SK-N-SH (cell line): ENCODE measurements around the gene CRYZL1. TPM values are rescaled to one million over a fixed set of nuclear protein-coding genes. Genes with fewer than 3 reads are reported as not detected.

ENCODE experiments used
- CTCF ChIA-PET: fragments of 300-600, 350-600 bp; formaldehyde crosslinking; extraction: SDS; loops from one replicate; lab custom pipeline; 2021; lab: Yijun Ruan, JAX
- POLR2A ChIA-PET: fragments of 350-600 bp; sonication (Branson Sonifier 250); formaldehyde crosslinking; extraction: SDS; loops from one replicate; lab custom pipeline; 2020; ENCODE audit warnings: antibody characterized with exemption, inconsistent platforms; lab: Yijun Ruan, JAX
- DNase-seq: peaks from one replicate; pipeline ENCODE4 v3.0.0; 2012
- H2AFZ ChIP-seq: fragments of 200-600 bp; sonication (generic); 2 replicates; pipeline ENCODE4 v1.8.1; 2016; ENCODE audit warnings: antibody characterized with exemption, mild to moderate bottlenecking, low read depth
- H3F3A ChIP-seq: fragments of 200-600 bp; sonication (generic); replicated peaks from 2 replicates; pipeline ENCODE3; 2016; ENCODE audit warnings: antibody characterized with exemption, mild to moderate bottlenecking; ENCODE audit not compliant: insufficient read depth
- H3K27ac ChIP-seq, 2 experiments: fragments of 200-500 bp in 1 of 2; fragments of 200-600 bp in 1 of 2; sonication (Bioruptor generic) in 1 of 2; sonication (generic), shearing (Covaris generic) in 1 of 2; 2 replicates each; pipeline versions ENCODE4 v1.5.1 to v1.6.1; 2014 to 2016; ENCODE audit warnings: low read depth in 2 of 2, inconsistent platforms in 1 of 2, low read length in 1 of 2, mild to moderate bottlenecking in 1 of 2, mixed read lengths in 1 of 2
- H3K27me3 ChIP-seq: fragments of 200-600 bp; sonication (generic), shearing (Covaris generic); 2 replicates; pipeline ENCODE4 v1.6.1; 2016; ENCODE audit warnings: mixed run types; ENCODE audit not compliant: insufficient read depth
- H3K36me3 ChIP-seq, 2 experiments: fragments of 200-500 bp in 1 of 2; fragments of 200-600 bp in 1 of 2; sonication (Bioruptor generic) in 1 of 2; sonication (generic) in 1 of 2; replicated peaks in 1 of 2; 2 replicates each; pipeline versions ENCODE3 to v1.5.1; 2014 to 2016; ENCODE audit warnings: low read length in 1 of 2, mild to moderate bottlenecking in 1 of 2; ENCODE audit not compliant: insufficient read depth in 2 of 2, control insufficient read depth in 1 of 2
- H3K4me1 ChIP-seq, 2 experiments: fragments of 200-500 bp in 1 of 2; fragments of 200-600 bp in 1 of 2; sonication (Bioruptor generic) in 1 of 2; sonication (generic), shearing (Covaris generic) in 1 of 2; 2 replicates each; pipeline versions ENCODE4 v1.5.1 to v1.6.1; 2014 to 2016; ENCODE audit warnings: low read depth in 1 of 2, low read length in 1 of 2, mixed run types in 1 of 2; ENCODE audit not compliant: insufficient read depth in 2 of 2, control insufficient read depth in 1 of 2
- H3K4me2 ChIP-seq: fragments of 200-600 bp; sonication (generic), shearing (Covaris generic); 2 replicates; pipeline ENCODE4 v1.6.1; 2017; ENCODE audit warnings: mixed run types
- H3K4me3 ChIP-seq, 2 experiments: fragments of 200-500 bp in 1 of 2; fragments of 200-600 bp in 1 of 2; sonication (Bioruptor generic) in 1 of 2; sonication (generic), shearing (Covaris generic) in 1 of 2; 2 replicates each; pipeline versions ENCODE4 v1.5.1 to v1.8.1; 2014 to 2016; ENCODE audit warnings: low read depth in 2 of 2, inconsistent platforms in 1 of 2, low read length in 1 of 2, mild to moderate bottlenecking in 1 of 2, mixed read lengths in 1 of 2, moderate library complexity in 1 of 2
- H3K79me2 ChIP-seq: fragments of 200-600 bp; sonication (generic); 2 replicates; pipeline ENCODE4 v1.8.1; 2017; ENCODE audit warnings: mild to moderate bottlenecking; ENCODE audit not compliant: insufficient read depth
- H3K9ac ChIP-seq: fragments of 200-600 bp; sonication (generic); 2 replicates; pipeline ENCODE4 v1.6.1; 2017; ENCODE audit warnings: mixed run types
- H3K9me2 ChIP-seq: fragments of 200-600 bp; sonication (generic); 2 replicates; pipeline ENCODE4 v1.6.1; 2017; ENCODE audit warnings: mixed run types
- H3K9me3 ChIP-seq: fragments of 200-600 bp; sonication (generic); 2 replicates; pipeline ENCODE4 v1.6.1; 2017; ENCODE audit warnings: mixed run types, mild to moderate bottlenecking, moderate library complexity
- H4K20me1 ChIP-seq: fragments of 200-600 bp; sonication (generic); 2 replicates; pipeline ENCODE4 v1.6.1; 2017; ENCODE audit warnings: mild to moderate bottlenecking, mixed run types; ENCODE audit not compliant: insufficient read depth
- CHD2 ChIP-seq: fragments of 150-350 bp; IDR thresholded peaks from 2 replicates; pipeline ENCODE4 v1.6.1; 2018; ENCODE audit warnings: low read length; ENCODE audit not compliant: partially characterized antibody
- FOXJ3 ChIP-seq: sonication (generic); formaldehyde crosslinking; IDR thresholded peaks from 2 replicates; pipeline ENCODE4 v1.5.1; 2020; ENCODE audit warnings: mild to moderate bottlenecking, missing genetic modification reagents
- NRF1 ChIP-seq: IDR thresholded peaks from 2 replicates; pipeline ENCODE4 v1.6.1; 2012; ENCODE audit warnings: low read depth, mild to moderate bottlenecking, low read length
- RAD21 ChIP-seq: IDR thresholded peaks from 2 replicates; pipeline ENCODE4 v1.6.1; 2012; ENCODE audit warnings: mild to moderate bottlenecking, low read length
- SIN3A ChIP-seq: IDR thresholded peaks from 2 replicates; pipeline ENCODE4 v1.6.1; 2012; ENCODE audit warnings: low read depth, mild to moderate bottlenecking, low read length, moderate library complexity, borderline replicate concordance
- whole genome bisulfite sequencing: methylation state at CpG from one replicate; pipeline ENCODE4 v1.1.6; 2017; ENCODE audit warnings: low lambda C conversion rate; 5-methylcytosine and 5-hydroxymethylcytosine counted together
- polyA plus RNA-seq, 3 experiments: library from polyadenylated mRNA; depleted of rRNA; stranded (reverse); fragments of >200 nt; gene quantifications; 2 replicates each; pipeline ENCODE4 v1.2.3, GENCODE V29; 2012
- TF ChIP-seq, protein P1 (sequence below): IDR thresholded peaks from 2 replicates; pipeline ENCODE4 v1.6.1; 2012; ENCODE audit warnings: mild to moderate bottlenecking, low read depth, low read length, moderate library complexity
- TF ChIP-seq, protein P2 (sequence below): IDR thresholded peaks from 2 replicates; pipeline ENCODE4; 2012
- TF ChIP-seq, protein P3 (sequence below): IDR thresholded peaks from 2 replicates; pipeline ENCODE4 v1.4.0; 2012; ENCODE audit warnings: low read depth, borderline replicate concordance

CRYZL1 gene
- polyA plus RNA-seq, 1 of the 3 experiments (the other 2 are of a cell fraction): 26.3 TPM

DNA sequence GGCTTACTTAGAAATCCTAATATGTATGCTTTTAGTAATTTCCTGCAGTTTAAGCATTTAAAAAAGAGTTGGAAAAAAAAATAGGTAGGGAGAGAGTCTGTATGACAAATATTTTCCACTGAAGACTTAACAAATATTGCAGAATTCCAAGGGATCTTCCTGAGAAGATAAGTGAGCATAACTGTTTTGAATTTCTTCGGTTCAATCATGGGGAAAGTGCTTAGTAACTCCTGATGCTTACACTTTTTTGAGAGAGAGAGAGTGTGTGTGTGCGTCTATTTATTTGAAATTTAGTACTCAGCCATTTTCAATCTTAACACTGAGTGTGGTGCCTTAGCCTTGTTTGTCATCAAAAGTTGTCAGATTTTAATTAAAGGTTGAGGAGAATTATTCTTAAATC lies 80.2 kb downstream of the CRYZL1 start:
- no peaks in the 10 kb centered on the region for H3K4me1 ChIP-seq
- DNase-seq: no peak
- H3K79me2 ChIP-seq: peaks cover 97% of the 10 kb centered on the region
- no peaks in the 10 kb centered on the region for H3K9me3 ChIP-seq
- no peak overlapping the region for H3K4me2 ChIP-seq
- no peak overlapping the region for H2AFZ ChIP-seq
- peaks cover 8% of the 10 kb centered on the region for H3F3A ChIP-seq
- TF ChIP-seq CHD2 (no peak), SIN3A (no peak), NRF1 (no peak), FOXJ3 (CRISPR knock-in tag) (no peak)
- TF ChIP-seq, protein P1, sequence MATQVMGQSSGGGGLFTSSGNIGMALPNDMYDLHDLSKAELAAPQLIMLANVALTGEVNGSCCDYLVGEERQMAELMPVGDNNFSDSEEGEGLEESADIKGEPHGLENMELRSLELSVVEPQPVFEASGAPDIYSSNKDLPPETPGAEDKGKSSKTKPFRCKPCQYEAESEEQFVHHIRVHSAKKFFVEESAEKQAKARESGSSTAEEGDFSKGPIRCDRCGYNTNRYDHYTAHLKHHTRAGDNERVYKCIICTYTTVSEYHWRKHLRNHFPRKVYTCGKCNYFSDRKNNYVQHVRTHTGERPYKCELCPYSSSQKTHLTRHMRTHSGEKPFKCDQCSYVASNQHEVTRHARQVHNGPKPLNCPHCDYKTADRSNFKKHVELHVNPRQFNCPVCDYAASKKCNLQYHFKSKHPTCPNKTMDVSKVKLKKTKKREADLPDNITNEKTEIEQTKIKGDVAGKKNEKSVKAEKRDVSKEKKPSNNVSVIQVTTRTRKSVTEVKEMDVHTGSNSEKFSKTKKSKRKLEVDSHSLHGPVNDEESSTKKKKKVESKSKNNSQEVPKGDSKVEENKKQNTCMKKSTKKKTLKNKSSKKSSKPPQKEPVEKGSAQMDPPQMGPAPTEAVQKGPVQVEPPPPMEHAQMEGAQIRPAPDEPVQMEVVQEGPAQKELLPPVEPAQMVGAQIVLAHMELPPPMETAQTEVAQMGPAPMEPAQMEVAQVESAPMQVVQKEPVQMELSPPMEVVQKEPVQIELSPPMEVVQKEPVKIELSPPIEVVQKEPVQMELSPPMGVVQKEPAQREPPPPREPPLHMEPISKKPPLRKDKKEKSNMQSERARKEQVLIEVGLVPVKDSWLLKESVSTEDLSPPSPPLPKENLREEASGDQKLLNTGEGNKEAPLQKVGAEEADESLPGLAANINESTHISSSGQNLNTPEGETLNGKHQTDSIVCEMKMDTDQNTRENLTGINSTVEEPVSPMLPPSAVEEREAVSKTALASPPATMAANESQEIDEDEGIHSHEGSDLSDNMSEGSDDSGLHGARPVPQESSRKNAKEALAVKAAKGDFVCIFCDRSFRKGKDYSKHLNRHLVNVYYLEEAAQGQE: no peak
- TF ChIP-seq, protein P2, sequence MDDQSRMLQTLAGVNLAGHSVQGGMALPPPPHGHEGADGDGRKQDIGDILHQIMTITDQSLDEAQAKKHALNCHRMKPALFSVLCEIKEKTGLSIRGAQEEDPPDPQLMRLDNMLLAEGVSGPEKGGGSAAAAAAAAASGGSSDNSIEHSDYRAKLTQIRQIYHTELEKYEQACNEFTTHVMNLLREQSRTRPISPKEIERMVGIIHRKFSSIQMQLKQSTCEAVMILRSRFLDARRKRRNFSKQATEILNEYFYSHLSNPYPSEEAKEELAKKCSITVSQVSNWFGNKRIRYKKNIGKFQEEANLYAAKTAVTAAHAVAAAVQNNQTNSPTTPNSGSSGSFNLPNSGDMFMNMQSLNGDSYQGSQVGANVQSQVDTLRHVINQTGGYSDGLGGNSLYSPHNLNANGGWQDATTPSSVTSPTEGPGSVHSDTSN: no peak
- TF ChIP-seq, all 33 proteins: peak for 0
- CTCF ChIA-PET: no interaction called here
- POLR2A ChIA-PET: no interaction called here
- Histone ChIP-seq H3K9ac (no peak overlapping the region), H3K27ac (no peak overlapping the region), H4K20me1 (peaks cover 72% of the 10 kb centered on the region), H3K9me2 (no peaks in the 10 kb centered on the region), H3K4me3 (no peak overlapping the region), H3K36me3 (peaks cover 90 to 95% of the 10 kb centered on the region in 2 experiments), H3K27me3 (no peaks in the 10 kb centered on the region)
- 95% methylated on average over 2 of the region's 2 CpGs for WGBS

DNA sequence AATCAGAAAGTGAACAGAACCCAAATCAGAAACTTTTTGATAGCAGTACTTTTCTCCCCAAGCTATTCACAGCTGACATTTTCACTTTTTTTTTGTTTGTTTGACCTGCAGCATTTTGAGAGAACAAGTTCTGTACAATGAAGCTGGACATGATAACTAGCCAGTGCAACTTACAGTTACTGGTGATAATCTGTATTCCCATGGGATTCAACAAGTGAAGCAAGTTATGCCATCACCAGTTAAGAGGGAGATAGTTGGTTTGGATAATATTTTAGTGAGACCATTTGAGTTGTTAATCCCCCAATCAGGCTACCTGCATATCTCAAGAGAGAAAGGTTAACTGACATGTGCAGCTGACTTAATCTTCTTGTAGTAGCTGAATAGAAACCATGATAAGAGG lies 80.6 kb downstream of the CRYZL1 start:
- H4K20me1 ChIP-seq: peaks cover 76% of the 10 kb centered on the region
- ChIA-PET CTCF (no interaction called here), POLR2A (no interaction called here)
- H3K36me3 ChIP-seq: peaks cover 89 to 95% of the 10 kb centered on the region in 2 experiments
- H3K4me1 ChIP-seq: no peaks in the 10 kb centered on the region
- H3K9ac ChIP-seq: no peak overlapping the region
- no peaks in the 10 kb centered on the region for H3K27me3 ChIP-seq
- H3K79me2 ChIP-seq: peaks cover 99% of the 10 kb centered on the region
- H3K4me2 ChIP-seq: no peak overlapping the region
- H3K27ac ChIP-seq: no peak overlapping the region
- no peak overlapping the region for H3K4me3 ChIP-seq
- H3K9me2 ChIP-seq: no peaks in the 10 kb centered on the region
- DNase-seq: no peak
- H3K9me3 ChIP-seq: no peaks in the 10 kb centered on the region
- peaks cover 6% of the 10 kb centered on the region for H3F3A ChIP-seq
- no peak overlapping the region for H2AFZ ChIP-seq
- TF ChIP-seq NRF1: no peak

DNA sequence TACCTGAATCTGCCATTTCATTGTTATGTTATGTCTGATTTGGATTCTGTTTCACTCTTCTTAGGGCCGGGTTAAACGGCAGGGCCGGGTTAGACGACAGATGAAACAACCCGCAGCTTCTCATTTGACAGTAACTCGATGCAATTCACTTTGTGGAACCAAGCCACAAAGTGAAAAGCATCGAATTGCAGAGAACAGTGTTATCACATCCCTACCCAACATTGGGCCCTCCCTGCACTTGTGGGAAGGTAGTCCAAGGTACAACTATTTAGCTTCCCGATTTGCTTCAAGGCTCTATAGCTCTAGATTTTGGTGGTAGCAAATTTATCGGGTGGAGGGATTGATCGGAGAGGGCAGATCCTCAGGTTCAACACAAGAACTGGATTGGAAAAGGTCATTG lies 81.7 kb downstream of the CRYZL1 start:
- Histone ChIP-seq H3F3A (no peaks in the 10 kb centered on the region), H3K79me2 (peaks cover 97% of the 10 kb centered on the region), H3K36me3 (peaks cover 88 to 91% of the 10 kb centered on the region in 2 experiments), H3K9ac (no peak overlapping the region), H3K9me3 (no peaks in the 10 kb centered on the region), H3K27me3 (no peaks in the 10 kb centered on the region), H2AFZ (no peak overlapping the region), H3K27ac (no peak overlapping the region), H3K9me2 (no peaks in the 10 kb centered on the region), H4K20me1 (peaks cover 78% of the 10 kb centered on the region), H3K4me3 (no peak overlapping the region), H3K4me1 (no peaks in the 10 kb centered on the region; a peak in 1 of 4 replicates), H3K4me2 (no peak overlapping the region)
- ChIA-PET CTCF (interaction anchor here (1.4 kb wide), 1 partner anchor 46 kb away, joined by 5 read pairs; no protein-coding TSS in a partner anchor), POLR2A (no interaction called here)
- TF ChIP-seq, protein P3, sequence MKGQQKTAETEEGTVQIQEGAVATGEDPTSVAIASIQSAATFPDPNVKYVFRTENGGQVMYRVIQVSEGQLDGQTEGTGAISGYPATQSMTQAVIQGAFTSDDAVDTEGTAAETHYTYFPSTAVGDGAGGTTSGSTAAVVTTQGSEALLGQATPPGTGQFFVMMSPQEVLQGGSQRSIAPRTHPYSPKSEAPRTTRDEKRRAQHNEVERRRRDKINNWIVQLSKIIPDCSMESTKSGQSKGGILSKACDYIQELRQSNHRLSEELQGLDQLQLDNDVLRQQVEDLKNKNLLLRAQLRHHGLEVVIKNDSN: no peak
- TF ChIP-seq RAD21: no peak
- over 99% methylated on average over 10 of the region's 10 CpGs for WGBS
- DNase-seq: no peak
